Ovary (tissue), 3 donors: ENCODE results near the gene PTMA.

Experiments used
- EP300 ChIP-seq: sonication (generic); formaldehyde crosslinking; IDR thresholded peaks from one replicate; pipeline ENCODE4 v1.6.1; 2017; ENCODE audit warnings: antibody characterized with exemption
- POLR2A ChIP-seq: fragments of 450-650 bp; IDR thresholded peaks from one replicate; pipeline ENCODE4 v1.6.1; 2017; ENCODE audit warnings: antibody characterized with exemption, mild to moderate bottlenecking, moderate library complexity
- TF ChIP-seq, protein P1 (sequence below), 3 donors: fragments of 450-650 bp in 2 of 3; fragments of 200-600 bp in 1 of 3; IDR thresholded peaks; one replicate each; pipeline versions ENCODE4 v1.5.1 to v1.8.0; 2016 to 2022; ENCODE audit warnings: antibody characterized with exemption in 3 of 3, mild to moderate bottlenecking in 1 of 3
- donor health status: DM: no; HTN: no; CAD: no.

DNA sequence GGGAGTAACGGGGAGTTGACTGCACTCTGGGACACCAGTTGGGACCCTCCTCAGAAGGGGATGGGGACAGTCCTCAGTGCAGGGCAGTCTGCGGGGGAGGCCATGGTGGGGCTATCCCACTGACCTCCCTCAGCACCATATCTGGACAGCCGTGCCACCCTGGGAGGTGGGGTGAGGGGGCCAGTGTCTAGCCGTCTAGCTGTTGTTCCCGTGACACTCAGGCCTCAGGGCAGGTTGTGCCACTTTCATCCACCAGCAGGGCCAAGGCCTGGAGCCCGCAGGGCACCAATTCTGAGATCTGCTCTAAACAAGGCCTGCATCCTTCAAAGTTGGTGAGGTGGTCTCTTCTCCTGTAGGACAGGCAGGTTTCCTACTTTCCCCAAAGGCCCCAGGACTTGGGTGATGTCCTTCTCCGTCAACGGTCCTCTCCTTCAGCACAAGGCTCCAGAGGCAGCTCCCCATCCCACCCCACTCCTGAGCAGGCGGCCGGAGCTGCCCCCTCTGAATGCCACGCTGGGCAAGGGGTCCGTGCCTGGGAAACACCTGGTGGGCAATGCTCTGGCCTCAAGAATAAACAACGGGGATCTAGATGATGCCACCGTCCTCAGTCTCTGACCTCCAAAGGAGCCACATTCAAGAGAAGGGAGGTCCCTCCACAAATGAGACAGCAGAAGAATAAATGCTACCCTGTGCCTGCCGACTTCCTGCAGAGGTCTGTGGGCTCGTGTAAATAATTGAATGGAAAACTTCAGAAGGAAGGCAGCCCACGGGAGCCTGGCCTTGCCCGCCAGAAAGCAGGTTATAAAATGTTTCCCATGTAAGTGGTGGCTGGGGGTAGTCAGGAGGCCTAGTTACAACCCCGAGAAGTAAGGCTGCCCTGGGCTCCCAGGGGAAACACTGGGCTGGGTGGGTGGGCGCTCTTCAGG, 42.8 kb upstream of the PTMA start:
- TF ChIP-seq POLR2A (no peak), EP300 (no peak)
- TF ChIP-seq, protein P1, sequence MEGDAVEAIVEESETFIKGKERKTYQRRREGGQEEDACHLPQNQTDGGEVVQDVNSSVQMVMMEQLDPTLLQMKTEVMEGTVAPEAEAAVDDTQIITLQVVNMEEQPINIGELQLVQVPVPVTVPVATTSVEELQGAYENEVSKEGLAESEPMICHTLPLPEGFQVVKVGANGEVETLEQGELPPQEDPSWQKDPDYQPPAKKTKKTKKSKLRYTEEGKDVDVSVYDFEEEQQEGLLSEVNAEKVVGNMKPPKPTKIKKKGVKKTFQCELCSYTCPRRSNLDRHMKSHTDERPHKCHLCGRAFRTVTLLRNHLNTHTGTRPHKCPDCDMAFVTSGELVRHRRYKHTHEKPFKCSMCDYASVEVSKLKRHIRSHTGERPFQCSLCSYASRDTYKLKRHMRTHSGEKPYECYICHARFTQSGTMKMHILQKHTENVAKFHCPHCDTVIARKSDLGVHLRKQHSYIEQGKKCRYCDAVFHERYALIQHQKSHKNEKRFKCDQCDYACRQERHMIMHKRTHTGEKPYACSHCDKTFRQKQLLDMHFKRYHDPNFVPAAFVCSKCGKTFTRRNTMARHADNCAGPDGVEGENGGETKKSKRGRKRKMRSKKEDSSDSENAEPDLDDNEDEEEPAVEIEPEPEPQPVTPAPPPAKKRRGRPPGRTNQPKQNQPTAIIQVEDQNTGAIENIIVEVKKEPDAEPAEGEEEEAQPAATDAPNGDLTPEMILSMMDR (IDR thresholded peaks at IDR 0.05): no peak
